GM20431 (cell line): Measurements from ENCODE around the gene PPFIA4.

Experiments
- in situ Hi-C: fragments of 300-500 bp; cut with MseI, MboI; formaldehyde crosslinking; loops from one replicate; pipeline ENCODE4 v1.15.0; 2020; ENCODE audit warnings: low sequenced_read_pairs; ENCODE audit not compliant: unreplicated experiment

The PPFIA4 gene

GRCh38 chr1:203039609-203040512 lies 13.6 kb downstream of the PPFIA4 start:
- in situ Hi-C loops, result loop anchor here (10.0 kb wide), 1 partner anchor 175 kb away; no protein-coding TSS in a partner anchor

GRCh38 chr1:203040513-203041275 lies 14.4 kb downstream of the PPFIA4 start:
- in situ Hi-C loops, result loop anchor here (10.0 kb wide), 1 partner anchor 174 kb away; no protein-coding TSS in a partner anchor

GRCh38 chr1:203041351-203041932 lies 15.2 kb downstream of the PPFIA4 start:
- in situ Hi-C loops, result loop anchor here (10.0 kb wide), 1 partner anchor 173 kb away; no protein-coding TSS in a partner anchor

- in situ Hi-C loops, result loop anchor here (10.0 kb wide), 1 partner anchor 171 kb away; no protein-coding TSS in a partner anchor
Observed at GRCh38 chr1:203043830-203044545, 17.7 kb downstream of the PPFIA4 start.

- in situ Hi-C loops, result loop anchor here (10.0 kb wide), 1 partner anchor 170 kb away; no protein-coding TSS in a partner anchor
Observed at GRCh38 chr1:203044546-203045250, 18.4 kb downstream of the PPFIA4 start.

- in situ Hi-C loops, result loop anchor here (10.0 kb wide), 1 partner anchor 169 kb away; no protein-coding TSS in a partner anchor
Observed at GRCh38 chr1:203045336-203045735, 19.0 kb downstream of the PPFIA4 start.

GRCh38 chr1:203045821-203046594 lies 19.7 kb downstream of the PPFIA4 start:
- in situ Hi-C loops, result loop anchor here (10.0 kb wide), 1 partner anchor 169 kb away; no protein-coding TSS in a partner anchor

- in situ Hi-C loops, result loop anchor here (10.0 kb wide), 1 partner anchor 168 kb away; no protein-coding TSS in a partner anchor
Observed at GRCh38 chr1:203046984-203047630, 20.8 kb downstream of the PPFIA4 start.

GRCh38 chr1:203048086-203048485 lies 21.8 kb downstream of the PPFIA4 start:
- in situ Hi-C loops, result loop anchor here (10.0 kb wide), 1 partner anchor 167 kb away; no protein-coding TSS in a partner anchor

- in situ Hi-C loops, result loop anchor here (10.0 kb wide), 1 partner anchor 166 kb away; no protein-coding TSS in a partner anchor
Observed at GRCh38 chr1:203048555-203049051, 22.3 kb downstream of the PPFIA4 start.

GRCh38 chr1:203049077-203049476 lies 22.8 kb downstream of the PPFIA4 start:
- in situ Hi-C loops, result loop anchor here (10.0 kb wide), 1 partner anchor 166 kb away; no protein-coding TSS in a partner anchor

GRCh38 chr1:203049576-203050180 lies 23.4 kb downstream of the PPFIA4 start:
- in situ Hi-C loops, result loop anchor here (10.0 kb wide), 1 partner anchor 165 kb away; no protein-coding TSS in a partner anchor

- in situ Hi-C loops, result no loop called here
Observed at GRCh38 chr1:203050826-203051225, 24.5 kb downstream of the PPFIA4 start.

- in situ Hi-C loops, result no loop called here
Observed at GRCh38 chr1:203051841-203052324, 25.6 kb downstream of the PPFIA4 start.

GRCh38 chr1:203052601-203053000 lies 26.3 kb downstream of the PPFIA4 start:
- in situ Hi-C loops, result no loop called here

- in situ Hi-C loops, result no loop called here
Observed at GRCh38 chr1:203054184-203054583, 27.9 kb downstream of the PPFIA4 start.

GRCh38 chr1:203054642-203055041 lies 28.4 kb downstream of the PPFIA4 start:
- in situ Hi-C loops, result no loop called here
